Measurements from ENCODE around the gene RCOR1. TPM values are rescaled to one million over a fixed set of nuclear protein-coding genes. Genes with fewer than 3 reads are reported as not detected.

Gene RCOR1
- total RNA-seq, 3 donors from 2014 or later (not counting 1 experiment from before 2014, with no cell fraction given) = 20.3 to 36.5 (median 21.8) TPM

DNA sequence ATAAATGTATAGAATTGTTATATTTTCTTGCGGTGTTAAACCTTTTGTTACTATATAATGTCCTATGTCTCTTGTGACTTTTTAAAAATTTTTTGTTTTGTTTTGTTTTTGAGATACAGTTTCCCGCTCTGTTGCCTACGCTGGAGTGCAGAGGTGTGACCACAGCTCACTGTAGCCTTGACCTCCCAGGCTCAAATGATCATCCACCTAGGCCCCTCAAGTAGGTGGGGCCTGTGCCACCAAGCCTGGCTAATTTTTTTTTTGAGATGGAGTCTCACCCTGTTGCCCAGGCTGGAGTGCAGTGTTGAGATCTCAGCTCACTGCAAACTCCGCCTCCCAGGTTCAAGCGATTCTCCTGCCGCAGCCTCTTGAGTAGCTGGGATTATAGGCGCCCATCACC is 26.5 kb upstream of the RCOR1 start:
- TF ChIP-seq, protein P1, sequence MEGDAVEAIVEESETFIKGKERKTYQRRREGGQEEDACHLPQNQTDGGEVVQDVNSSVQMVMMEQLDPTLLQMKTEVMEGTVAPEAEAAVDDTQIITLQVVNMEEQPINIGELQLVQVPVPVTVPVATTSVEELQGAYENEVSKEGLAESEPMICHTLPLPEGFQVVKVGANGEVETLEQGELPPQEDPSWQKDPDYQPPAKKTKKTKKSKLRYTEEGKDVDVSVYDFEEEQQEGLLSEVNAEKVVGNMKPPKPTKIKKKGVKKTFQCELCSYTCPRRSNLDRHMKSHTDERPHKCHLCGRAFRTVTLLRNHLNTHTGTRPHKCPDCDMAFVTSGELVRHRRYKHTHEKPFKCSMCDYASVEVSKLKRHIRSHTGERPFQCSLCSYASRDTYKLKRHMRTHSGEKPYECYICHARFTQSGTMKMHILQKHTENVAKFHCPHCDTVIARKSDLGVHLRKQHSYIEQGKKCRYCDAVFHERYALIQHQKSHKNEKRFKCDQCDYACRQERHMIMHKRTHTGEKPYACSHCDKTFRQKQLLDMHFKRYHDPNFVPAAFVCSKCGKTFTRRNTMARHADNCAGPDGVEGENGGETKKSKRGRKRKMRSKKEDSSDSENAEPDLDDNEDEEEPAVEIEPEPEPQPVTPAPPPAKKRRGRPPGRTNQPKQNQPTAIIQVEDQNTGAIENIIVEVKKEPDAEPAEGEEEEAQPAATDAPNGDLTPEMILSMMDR (IDR thresholded peaks at IDR 0.05) = no peak
- Histone ChIP-seq H3K4me3 (ENCODE audit: low read length) (no peak overlapping the region), H3K27ac (ENCODE audit: low read length) (no peak overlapping the region), H3K9me3 (ENCODE audit: control insufficient read depth, insufficient read depth, low read length) (no peaks in the 10 kb centered on the region), H3K36me3 (ENCODE audit: control insufficient read depth, insufficient read depth, low read length) (no peaks in the 10 kb centered on the region), H3K4me1 (ENCODE audit: control insufficient read depth, insufficient read depth, low read length) (peaks cover 25% of the 10 kb centered on the region), H3K27me3 (ENCODE audit: control insufficient read depth, insufficient read depth, low read length) (no peaks in the 10 kb centered on the region)
- H3K36me3 Mint-ChIP-seq = no peaks in the 10 kb centered on the region
- 82% methylated on average over 6 of the region's 7 CpGs for WGBS (ENCODE audit: insufficient coverage)
- no peak overlapping the region for H3K27ac Mint-ChIP-seq
- H3K4me1 Mint-ChIP-seq = peaks cover 6 to 7% of the 10 kb centered on the region in 2 donors
- no peaks in the 10 kb centered on the region for H3K9me3 Mint-ChIP-seq
- DNase-seq (no peak), ATAC-seq (no peak)
- peaks cover 0 to 3% of the 10 kb centered on the region in 2 donors for H3K27me3 Mint-ChIP-seq (ENCODE audit: low read depth in 2 of 2)
- intact Hi-C loops (cut with micrococcal nuclease) = no loop called here
- H3K4me3 Mint-ChIP-seq = no peak overlapping the region

DNA sequence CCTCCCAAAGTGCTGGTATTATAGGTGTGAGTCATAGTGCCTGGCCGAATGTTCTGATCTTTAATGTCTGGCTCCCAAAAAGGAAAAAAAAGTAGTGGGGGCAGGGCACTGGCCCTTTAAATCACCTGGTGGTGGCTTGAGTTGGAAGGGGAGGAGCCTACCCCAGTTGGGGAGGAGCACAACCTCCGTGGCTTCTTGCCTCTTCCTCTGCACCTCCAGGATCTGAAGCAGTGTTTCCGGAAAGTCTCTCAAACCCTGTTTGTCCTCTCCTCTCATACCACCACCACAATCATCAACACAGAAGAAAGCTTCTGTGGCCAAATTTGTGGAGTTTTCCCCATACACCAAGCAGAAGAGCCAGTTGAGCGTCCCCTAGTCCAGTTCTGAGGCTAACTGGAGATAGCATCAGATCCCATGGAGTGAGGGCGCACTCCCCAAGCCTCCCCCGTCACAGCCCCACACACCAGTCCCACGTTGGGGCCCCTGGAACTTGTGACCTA is 24.3 kb upstream of the RCOR1 start:
- intact Hi-C loops (cut with micrococcal nuclease) = no loop called here
- no peak overlapping the region for H3K27ac ChIP-seq (ENCODE audit: low read length)
- no peak overlapping the region for H3K4me3 ChIP-seq (ENCODE audit: low read length)
- ATAC-seq = peak in 2 of 3 donors; percentile 42 to 63
- Mint-ChIP-seq H3K4me3 (peak overlapping the region; percentile 52), H3K9me3 (no peaks in the 10 kb centered on the region), H3K36me3 (no peaks in the 10 kb centered on the region), H3K4me1 (peaks cover 6 to 7% of the 10 kb centered on the region in 2 donors), H3K27me3 (ENCODE audit: low read depth in 2 of 2) (no peaks in the 10 kb centered on the region), H3K27ac (no peak overlapping the region)
- TF ChIP-seq, protein P1 (IDR thresholded peaks at IDR 0.05) = no peak
- no peaks in the 10 kb centered on the region for H3K27me3 ChIP-seq (ENCODE audit: control insufficient read depth, insufficient read depth, low read length)
- 46% methylated on average over 7 of the region's 7 CpGs for WGBS (ENCODE audit: insufficient coverage)
- H3K9me3 ChIP-seq (ENCODE audit: control insufficient read depth, insufficient read depth, low read length) = no peaks in the 10 kb centered on the region
- peak in 1 of 2 donors; percentile 68 for DNase-seq
- H3K4me1 ChIP-seq (ENCODE audit: control insufficient read depth, insufficient read depth, low read length) = peaks cover 25% of the 10 kb centered on the region
- H3K36me3 ChIP-seq (ENCODE audit: control insufficient read depth, insufficient read depth, low read length) = no peaks in the 10 kb centered on the region

DNA sequence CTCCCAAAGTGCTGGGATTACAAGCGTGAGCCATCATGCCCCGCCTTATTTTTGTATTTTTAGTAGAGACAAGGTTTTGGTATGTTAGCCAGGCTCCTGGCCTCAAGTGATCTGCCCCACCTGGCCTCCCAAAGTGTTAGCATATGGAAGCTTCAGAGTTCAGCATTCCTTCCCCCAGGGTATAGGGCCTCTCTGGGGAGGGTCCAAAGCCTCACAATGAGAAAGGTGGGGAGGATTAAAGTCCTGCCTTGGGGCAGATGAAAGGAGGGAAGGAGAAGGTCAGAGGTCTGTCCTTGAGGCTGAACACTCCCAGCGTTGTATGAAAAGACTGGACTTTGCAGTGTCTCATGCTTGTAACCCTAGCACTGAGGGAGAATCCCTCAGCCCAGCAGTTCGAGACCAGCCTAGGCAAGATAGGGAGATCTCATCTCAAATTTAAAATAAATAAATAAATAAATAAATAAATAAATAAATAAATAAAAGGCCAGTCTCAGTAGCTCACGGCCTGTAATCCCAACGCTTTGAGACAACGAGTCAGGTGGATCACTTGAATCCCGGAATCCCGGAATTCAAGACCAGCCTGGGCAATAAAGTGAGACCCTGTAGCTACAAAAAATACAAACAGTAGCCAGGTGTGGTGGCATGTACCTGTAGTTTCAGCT is 22.0 kb upstream of the RCOR1 start:
- ATAC-seq (no peak), DNase-seq (no peak)
- Histone ChIP-seq H3K27ac (ENCODE audit: low read length) (no peak overlapping the region), H3K27me3 (ENCODE audit: control insufficient read depth, insufficient read depth, low read length) (no peaks in the 10 kb centered on the region), H3K36me3 (ENCODE audit: control insufficient read depth, insufficient read depth, low read length) (no peaks in the 10 kb centered on the region), H3K9me3 (ENCODE audit: control insufficient read depth, insufficient read depth, low read length) (no peaks in the 10 kb centered on the region), H3K4me1 (ENCODE audit: control insufficient read depth, insufficient read depth, low read length) (peaks cover 19% of the 10 kb centered on the region), H3K4me3 (ENCODE audit: low read length) (no peak overlapping the region)
- 97% methylated on average over 8 of the region's 9 CpGs for WGBS (ENCODE audit: insufficient coverage)
- TF ChIP-seq, protein P1 (IDR thresholded peaks at IDR 0.05) = no peak
- no peak overlapping the region for H3K27ac Mint-ChIP-seq
- intact Hi-C loops (cut with micrococcal nuclease) = no loop called here
- no peaks in the 10 kb centered on the region for H3K9me3 Mint-ChIP-seq
- peaks cover 6 to 7% of the 10 kb centered on the region in 2 donors for H3K4me1 Mint-ChIP-seq
- H3K4me3 Mint-ChIP-seq = no peak overlapping the region
- no peaks in the 10 kb centered on the region for H3K27me3 Mint-ChIP-seq (ENCODE audit: low read depth in 2 of 2)
- no peaks in the 10 kb centered on the region for H3K36me3 Mint-ChIP-seq

DNA sequence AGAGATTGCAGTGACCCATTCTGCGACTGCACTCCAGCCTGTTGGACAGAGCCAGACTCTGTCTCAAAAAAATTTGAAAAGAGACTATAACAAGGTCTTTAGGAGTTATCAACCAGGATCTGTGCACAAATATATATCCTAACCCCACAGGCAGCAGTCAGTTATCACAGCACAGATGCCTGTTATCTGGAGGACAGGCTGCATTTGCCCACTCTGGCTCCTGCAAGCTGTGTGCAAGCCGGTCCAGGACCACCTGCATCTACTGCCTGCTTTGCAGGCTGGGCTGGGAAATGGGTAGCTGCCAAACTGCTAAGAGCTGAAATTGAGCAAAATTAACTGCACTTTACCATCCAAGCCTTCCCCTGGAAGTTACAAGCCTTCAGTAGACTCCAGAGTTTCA is 21.4 kb upstream of the RCOR1 start:
- H3K4me1 ChIP-seq (ENCODE audit: control insufficient read depth, insufficient read depth, low read length) = peaks cover 15% of the 10 kb centered on the region
- WGBS (ENCODE audit: insufficient coverage) = 93% methylated on average over 2 of the region's 2 CpGs
- no peaks in the 10 kb centered on the region for H3K36me3 ChIP-seq (ENCODE audit: control insufficient read depth, insufficient read depth, low read length)
- intact Hi-C loops (cut with micrococcal nuclease) = no loop called here
- H3K9me3 ChIP-seq (ENCODE audit: control insufficient read depth, insufficient read depth, low read length) = no peaks in the 10 kb centered on the region
- H3K4me1 Mint-ChIP-seq = peaks cover 6 to 7% of the 10 kb centered on the region in 2 donors
- ATAC-seq (no peak), DNase-seq (no peak)
- H3K4me3 Mint-ChIP-seq = no peak overlapping the region
- no peak overlapping the region for H3K27ac ChIP-seq (ENCODE audit: low read length)
- H3K4me3 ChIP-seq (ENCODE audit: low read length) = no peak overlapping the region
- no peak overlapping the region for H3K27ac Mint-ChIP-seq
- H3K36me3 Mint-ChIP-seq = no peaks in the 10 kb centered on the region
- TF ChIP-seq, protein P1 (IDR thresholded peaks at IDR 0.05) = no peak
- H3K9me3 Mint-ChIP-seq = no peaks in the 10 kb centered on the region
- no peaks in the 10 kb centered on the region for H3K27me3 ChIP-seq (ENCODE audit: control insufficient read depth, insufficient read depth, low read length)
- H3K27me3 Mint-ChIP-seq (ENCODE audit: low read depth in 2 of 2) = no peaks in the 10 kb centered on the region

All from natural killer cell (primary cell).